GM21526 (cell line): Measurements from ENCODE around the gene HOXB5.

Experiments used
- ATAC-seq: cut with Tn5 transposase; IDR thresholded peaks from one replicate; pipeline ENCODE4 v1.9.1; 2021; ENCODE audit warnings: moderate library complexity; ENCODE audit not compliant: unreplicated experiment, low FRiP score

The HOXB5 gene

DNA sequence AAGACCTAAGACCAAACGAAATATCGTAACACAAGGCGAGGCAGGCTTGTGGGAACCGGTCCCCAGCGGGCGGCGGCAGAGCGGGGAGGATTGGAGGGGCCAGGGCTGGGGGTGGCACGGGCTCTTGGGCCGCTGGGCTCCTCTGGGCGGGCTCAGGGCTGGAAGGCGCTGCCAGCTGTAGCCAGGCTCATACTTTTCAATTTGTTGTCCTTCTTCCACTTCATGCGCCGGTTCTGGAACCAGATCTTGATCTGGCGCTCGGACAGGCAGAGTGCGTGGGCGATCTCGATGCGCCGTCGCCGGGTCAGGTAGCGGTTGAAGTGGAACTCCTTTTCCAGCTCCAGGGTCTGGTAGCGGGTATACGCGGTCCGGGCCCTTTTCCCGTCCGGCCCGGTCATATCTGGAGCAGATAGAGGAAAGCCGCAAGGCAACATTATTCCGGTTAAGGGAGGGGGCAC is 1.5 kb downstream of the HOXB5 start:
- no peak for ATAC-seq

DNA sequence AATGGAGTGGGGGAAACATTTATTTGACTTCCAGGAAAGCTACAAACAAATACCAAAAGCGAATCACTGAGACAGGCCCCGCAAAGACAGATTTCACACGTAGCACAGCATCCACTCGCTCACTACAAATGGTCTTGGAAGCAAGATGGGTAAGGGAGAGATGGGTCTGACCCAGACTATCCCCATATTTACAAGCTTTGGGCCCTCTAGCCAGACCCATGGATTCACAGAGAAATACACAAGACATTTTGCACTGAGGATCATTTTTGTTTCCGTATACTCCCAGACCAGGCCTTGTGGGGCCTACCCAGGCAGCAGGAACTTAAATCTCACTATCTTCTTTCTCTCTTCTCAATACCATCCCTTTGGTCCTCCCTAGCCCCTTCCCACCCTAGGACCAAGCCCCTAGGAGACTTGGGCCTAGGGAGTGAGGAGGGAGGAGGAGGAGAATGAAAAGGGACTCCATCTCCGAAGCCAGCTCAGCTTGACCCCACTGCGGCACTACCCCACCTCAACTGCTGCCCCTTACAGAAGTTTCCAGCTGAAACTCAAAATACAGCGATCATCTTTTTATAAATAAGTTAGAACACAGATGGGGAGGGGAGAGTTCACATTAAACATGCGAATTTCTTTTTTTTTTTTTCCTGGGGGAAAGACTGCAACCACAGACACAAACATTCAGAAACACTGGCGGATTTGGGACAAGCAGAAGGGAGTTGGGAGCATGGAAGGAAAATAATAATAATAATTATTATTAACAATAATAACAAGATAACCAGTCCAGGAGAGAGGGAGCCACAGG is 2.1 kb downstream of the HOXB5 start:
- no peak for ATAC-seq

DNA sequence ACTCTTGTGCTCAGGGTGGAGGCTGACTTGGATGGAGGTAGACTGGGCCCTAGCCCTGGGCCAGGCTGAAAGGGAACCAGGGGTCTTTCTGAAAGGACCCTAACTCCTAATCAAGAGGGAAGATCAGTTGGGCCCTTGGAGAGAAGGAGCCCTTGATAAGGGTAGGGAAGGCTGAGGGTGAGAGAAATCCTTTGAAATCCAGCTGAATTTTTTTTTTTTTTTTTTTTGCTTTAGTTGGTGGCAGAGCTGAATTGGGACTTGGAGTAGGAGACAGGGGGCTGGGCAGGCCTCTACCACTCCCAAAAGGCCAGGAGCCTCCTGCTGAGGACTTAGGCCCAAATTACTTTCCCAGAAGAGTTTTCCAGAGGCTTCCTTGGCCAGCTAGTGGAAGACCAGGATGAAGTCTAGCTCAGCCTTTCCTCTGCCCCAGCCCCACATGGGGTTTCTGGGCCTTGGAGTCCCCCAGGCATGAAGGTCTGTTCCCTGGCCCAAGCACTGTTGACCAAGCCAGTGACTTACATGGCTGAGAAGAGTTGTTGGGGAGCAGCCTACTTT is 2.9 kb downstream of the HOXB5 start:
- ATAC-seq = no peak

DNA sequence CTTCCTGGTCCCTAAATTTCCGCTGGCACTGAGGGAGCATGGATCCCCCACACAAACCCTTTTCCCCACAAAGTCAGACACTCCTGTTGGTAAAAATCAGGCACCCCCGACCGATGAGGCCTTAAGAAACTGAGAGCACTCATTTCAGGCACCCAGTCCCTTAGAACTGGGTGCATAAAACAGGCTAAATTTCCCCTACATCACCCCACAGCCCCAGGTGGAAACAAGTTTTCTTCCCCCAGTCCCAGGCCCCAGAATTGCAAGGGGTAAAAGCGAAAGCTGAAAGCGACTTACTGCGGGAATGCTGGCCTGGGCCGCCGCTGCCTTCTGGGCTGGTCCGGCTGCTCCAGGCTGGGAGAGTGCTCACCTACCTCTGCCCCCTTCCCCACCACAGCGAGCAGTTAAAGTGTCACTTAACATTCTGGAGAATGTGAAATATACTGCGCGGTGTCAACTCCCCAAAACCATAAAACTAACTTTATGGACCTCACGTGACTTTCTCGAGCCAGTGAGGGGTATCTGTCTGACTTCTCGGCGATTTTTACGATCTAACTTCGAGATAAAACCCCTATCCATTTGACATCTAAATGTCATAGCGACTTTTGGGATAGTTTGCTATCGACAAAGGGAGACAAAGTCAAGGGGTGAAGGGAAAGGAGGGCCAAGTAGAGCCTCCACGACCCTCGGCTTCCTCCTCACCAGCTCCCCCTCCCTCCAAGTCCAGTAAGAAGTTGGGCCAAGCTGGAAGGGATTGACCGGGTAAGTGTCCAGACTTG is 3.6 kb downstream of the HOXB5 start, which contains the start of gene HOXB3:
HOXB3 (minus strand) TSS at position 411 of the 776 bp plus-strand sequence. CDS start 37,767 bp downstream, outside the sequence.
- no peak for ATAC-seq

DNA sequence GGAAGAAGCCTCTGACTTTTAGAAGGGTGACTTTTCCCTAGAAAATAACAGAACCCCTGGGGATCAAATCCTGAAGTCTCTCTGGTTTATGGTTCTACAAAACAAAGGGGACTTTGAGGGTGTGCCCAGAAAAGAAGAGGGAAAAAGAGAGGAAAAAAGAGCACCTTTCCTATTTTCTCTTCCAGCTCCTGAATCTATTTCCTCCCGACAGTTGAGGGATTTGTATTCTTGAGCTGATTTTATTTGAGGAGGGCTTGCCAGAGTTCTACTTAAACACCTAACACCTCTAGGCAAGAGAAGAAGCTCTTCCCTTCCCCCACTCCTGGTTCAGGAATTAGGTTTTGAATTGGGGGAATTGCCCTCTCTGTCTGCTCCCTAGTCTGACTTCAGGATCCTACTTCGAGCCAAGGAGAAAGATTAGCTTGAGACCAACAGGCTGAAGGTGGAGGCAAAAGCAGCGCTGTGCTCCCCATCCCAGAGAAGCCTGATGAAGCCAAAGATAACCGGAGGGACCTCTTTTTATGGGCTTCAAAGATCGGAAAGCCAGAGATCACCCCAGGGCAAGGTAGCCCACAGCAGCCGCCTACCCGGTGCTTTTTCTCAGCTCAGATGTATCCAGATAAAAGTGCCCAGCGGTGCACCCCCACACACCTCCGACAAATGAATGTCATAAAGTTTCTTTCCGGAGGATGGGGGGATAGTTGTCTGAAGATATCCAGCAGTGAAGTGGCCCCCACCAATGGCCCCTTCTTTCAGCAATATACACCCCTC is 4.3 kb downstream of the HOXB5 start:
- ATAC-seq = no peak

DNA sequence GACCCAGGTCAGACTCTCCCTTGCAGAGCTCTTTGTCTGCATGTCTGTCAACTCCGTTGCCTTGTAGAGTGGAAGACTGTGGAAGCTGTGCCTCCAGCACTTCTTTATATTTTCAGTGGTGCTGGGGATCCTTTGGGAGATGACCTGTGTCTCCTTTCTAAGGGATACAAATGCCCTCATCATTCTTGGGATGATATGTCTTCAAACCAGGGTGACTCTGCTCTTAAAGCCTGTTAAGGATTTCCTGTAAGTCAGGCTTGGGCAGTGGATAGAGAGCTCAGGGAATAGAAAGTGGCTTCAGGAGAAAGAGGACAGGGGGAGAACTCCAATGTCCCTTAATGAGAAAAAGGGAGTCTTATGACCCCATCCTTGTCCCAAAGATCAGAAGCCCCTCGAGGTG is 5.1 kb downstream of the HOXB5 start:
- no peak for ATAC-seq

DNA sequence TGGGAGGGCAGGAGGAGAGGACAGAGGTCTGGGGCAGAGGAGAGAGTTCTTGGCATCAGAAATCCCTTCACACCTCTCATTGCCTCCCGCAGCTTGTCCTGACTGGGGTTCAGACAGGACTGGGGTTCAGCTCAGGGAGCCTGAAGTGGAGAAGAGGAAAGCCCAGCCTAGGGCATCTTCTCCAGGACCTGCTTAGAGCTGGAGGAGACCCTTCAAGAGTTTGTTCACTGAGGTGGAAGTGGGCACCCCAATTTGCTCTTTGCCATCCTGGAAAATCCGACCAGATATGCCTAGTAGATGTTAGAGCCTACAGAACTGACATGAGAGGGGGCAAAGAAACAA is 5.5 kb downstream of the HOXB5 start:
- no peak for ATAC-seq

DNA sequence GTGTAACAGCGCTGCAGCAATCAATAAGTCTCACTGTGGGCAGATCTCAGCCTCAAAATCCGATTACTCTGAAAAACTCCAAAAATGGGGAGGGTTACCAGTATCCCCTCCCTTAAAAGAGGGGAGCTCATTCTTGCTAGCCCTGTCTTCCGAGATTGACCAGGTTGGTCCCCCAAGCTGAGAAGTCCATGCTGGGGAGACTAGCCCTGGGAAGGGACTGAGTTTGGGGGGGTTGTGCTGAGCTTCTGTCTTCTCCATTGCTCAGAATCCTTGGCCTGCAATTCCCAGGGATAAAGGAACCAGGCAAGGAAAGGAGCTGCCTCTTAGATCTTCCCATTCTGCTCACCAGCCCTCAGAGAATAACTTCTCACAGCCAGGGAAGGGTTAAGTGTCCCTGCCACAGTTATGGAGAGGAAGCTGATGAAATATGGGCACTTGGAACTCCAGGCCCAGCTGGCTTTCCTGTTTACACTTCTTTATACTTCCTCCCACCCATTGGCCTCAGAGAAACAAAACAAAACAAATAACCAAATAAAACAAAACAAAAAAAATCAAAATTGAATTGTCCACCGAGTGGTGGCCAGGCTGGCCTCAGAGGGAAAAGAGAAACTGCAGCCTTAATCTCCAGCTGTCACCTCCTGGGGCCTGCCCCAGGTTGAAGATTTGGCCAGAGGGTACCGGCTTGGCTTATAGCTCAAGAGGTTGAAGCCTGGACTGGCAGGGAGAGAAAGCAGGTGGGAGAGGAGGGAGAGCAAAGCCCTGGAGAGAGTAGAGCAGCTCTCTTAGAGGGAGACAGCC is 6.1 kb downstream of the HOXB5 start:
- no peak for ATAC-seq

DNA sequence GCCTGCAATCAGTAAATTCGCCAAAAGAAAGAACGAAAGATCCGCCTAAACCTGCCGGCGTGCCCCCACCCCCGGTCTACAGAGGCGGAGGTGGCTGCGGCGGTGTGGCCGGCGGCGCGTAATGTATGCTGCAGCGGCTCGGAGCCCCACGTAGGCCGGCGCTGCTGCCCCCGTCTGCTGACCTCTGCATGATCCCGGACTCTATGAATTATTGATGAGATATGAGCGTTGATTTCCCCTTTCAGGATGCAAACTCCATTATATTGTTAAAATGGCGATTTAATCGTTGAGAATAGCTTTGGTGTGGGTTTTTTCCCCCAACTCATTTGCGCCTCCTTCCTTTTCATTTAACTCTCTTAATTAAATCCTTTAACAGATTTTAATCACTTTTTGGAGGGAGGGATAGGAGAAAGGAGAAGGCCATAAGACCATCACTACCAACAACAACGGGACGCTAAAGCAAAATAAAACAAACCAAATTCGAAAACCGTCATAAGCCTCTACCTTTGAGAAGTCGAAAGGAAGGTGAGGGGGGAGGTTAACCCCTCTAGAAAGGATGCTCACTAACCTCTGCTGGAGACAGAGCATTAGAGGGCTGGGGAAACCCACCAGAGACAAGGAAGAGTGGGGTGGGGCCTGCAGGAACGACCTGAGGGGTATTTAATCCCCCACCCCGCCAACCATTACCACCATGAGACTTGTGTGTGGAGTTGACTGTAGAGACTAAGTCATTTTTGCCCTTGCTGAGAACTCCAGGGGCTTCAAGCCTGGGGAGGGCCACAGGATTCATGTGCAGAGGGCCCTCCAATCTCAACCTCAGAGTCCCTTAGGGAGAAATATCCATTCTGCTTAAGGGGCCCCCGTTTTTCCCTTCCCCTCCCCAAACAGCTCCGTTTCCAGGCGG is 7.0 kb downstream of the HOXB5 start:
- ATAC-seq = no peak

DNA sequence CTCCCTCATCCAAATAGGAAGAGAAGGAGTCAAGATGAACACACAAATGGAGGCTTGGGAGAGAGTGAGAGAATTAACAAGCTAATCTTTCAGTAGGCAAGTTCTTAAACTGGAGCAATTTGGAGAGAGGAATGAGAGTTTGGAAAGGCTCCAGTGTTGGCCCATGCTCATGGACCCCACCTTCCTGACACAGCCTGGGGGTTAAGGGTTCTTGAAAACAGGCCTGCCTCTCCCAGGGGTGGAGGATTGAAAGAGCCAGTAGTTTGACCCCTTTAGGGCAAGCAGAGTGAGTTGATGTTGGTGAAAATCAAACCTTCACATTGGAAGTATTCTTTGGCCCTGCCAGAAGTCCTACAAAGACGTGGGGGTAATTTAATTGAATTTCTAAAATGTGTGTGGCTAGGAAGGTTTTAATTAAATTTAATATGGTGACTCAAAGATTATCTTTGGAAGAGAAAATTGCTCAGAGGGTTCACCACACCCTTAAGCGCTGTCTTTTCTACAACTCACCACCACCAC is 9.3 kb downstream of the HOXB5 start:
- ATAC-seq = no peak

DNA sequence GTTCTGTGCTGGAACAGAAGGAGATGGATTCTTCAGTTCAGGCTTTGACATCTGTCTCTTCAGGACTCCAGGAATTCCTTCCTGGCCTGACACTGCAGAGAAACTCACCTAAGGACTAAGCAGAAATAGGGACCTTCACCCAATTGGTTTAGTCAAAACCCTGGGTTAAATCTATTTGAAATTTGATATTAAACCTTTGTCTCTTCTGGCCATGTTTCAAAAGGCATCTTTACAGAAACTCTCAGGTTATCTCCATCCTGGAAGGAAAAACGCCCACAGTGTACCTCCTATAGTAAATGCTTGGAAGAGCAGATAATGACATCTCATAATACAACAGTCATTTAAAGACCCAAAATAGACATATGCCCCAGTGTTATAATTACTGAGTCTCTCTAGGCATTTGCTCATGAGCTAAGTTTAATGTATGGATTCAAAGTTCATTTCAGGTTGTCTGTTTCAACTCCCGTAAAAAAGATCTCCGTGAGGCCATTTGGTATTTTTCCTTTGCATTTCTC is 9.8 kb downstream of the HOXB5 start:
- no peak for ATAC-seq

DNA sequence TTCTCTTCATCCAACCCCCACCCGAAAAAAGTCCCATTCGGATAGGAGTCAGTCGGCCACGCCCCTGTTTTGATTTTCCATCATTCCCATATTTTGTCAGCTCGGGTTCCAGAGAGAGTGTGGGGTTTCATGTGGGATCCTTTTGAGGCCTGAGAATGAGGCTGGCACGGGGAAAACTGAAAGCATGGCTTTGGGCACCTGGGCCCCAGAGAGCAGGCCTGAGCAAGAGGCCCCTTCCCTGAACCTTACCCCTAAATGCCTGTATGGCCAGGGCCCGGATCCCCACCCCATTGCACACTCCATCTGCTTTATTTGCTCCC is 10.9 kb downstream of the HOXB5 start:
- no peak for ATAC-seq

DNA sequence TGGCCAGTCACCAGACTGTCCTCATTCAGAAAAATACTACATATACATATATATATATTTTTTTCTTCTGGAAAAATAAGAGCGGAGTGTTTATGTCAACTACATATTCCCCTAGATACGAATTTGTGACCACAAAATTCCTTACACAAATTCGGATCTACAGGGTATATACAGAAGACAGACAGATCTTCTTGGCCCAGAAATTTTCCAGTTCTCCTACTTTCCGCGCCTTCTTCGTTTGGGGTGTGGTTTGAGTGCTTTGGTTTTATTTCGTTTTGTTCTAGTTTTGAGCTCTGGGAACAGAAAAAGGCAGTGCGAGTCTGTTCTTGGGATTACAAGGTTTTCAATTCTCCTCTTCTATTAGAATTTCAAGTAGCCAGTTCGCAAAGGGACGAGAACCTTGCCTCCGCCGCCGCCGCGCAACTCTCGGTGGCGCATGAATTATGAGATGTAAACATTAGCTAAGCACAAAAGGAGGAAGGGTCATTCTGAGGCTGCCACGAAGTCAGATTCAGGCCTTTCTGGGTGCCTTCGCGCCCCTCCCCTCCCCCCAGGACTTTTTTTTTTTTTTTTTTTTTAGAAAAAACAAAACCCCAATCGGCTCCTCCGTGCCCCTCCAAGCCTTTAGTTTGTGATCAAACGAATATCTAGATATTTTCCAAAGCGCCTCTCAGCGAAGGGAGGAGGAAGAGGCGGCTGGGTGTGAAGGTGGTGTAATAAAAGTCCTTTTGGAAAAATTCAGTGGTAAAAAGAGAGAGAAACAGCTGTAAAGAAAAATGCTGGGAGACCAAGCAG is 13.6 kb downstream of the HOXB5 start:
- ATAC-seq = no peak

DNA sequence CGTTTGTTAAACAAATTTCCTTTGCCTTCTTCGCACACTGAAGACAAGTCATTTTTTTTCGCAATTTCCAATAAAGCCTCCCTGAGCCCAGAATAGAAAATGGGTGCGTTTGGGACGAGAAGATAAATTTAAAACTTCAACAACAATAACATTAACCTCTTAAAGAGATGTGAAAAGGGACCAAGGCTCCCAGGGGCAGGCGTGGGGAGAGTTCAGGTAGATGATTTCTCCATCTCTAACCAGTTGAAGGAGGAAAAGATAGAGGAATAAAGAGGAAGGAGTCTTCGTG is 14.2 kb downstream of the HOXB5 start:
- ATAC-seq = no peak

DNA sequence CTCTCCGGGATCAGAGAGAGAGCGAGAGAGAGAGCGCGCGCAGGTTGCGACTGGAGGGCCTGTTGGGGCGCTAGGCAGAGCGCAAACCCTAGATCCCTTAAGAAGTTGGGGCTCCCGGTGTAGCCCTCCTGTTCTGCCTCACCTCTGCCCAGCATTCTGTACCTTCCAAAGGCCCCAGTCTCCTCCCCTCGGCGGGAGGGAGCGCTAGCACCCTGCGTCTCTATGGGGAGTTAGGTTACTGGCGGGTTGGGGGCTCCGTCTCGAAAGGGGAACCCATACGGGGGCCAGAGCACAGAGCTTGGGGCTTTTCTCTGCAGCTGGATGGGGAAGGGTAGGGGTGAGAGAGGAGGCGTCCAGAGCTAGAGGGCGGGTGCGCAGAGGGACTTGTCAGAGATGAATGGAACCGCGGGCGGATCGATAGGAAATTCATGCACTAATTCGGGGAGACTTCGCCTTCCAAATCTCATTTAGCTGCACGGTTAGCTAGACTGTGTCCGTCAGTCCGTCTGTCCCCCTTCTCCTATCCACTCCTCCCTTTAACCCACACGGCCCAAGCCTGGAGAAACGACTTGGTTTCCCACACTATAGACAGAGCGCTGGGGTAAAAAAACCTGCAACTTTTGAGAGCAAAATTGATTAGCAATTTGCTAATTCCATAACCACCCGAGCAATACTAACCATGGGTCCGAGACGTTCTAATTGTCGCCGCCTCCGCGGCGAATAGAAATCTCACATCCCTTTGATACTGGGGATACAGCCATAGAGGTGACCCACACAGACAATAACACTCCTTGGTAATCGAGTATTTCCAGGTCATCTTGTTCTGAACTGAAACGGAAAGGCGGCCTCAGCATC is 14.7 kb downstream of the HOXB5 start:
- ATAC-seq = no peak

DNA sequence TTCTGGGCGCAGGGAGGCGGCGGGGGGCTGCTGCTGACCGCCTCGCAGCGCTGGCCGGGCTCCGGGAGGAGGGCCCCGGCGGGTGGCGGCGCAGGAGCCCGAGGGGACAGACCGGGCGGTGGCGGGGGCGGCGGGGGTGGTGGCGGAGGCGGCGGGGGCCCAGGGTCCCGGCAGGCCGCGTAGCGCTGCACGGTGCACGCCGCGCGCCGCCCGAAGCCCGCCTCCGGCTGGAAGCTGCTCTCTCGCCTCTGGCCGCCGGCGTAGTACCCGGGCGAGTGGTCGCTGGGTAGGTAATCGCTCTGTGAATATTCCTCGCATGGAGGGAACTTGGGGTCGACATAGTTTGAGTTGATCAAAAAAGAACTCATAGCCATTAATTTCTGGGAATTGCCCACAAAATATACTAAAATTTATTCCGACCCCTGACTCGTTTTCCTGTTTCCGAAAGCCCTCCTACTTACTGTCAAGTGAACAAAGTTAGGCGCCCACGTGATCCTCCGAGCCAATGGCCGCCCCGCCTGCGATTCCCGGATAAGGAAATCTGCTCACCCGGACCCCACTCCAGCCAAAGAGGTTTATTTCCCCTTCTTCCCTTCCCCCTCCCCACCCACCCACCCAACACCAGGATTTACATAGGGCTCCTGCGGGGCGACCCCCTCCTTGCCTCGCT is 15.5 kb downstream of the HOXB5 start, which contains the start of gene HOXB4:
HOXB4 (minus strand) TSS at position 405 of the 670 bp plus-strand sequence; CDS start at position 374, 31 bp downstream.
- no peak for ATAC-seq
